Testis (tissue), 2 donors: ENCODE measurements around the gene MAPKAP1.

ENCODE experiments used
- POLR2A ChIP-seq: fragments of 450-650 bp; IDR thresholded peaks from one replicate; pipeline ENCODE4 v1.6.1; 2017; ENCODE audit warnings: antibody characterized with exemption, mild to moderate bottlenecking, moderate library complexity
- TF ChIP-seq, protein P1 (sequence below), 3 experiments: fragments of 450-650 bp in 2 of 3; fragments of 200-600 bp in 1 of 3; sonication (generic) in 1 of 3; IDR thresholded peaks; one replicate each; pipeline ENCODE4 v1.5.1; 2016 to 2019; ENCODE audit warnings: antibody characterized with exemption in 3 of 3, mild to moderate bottlenecking in 2 of 3, moderate library complexity in 1 of 3

DNA sequence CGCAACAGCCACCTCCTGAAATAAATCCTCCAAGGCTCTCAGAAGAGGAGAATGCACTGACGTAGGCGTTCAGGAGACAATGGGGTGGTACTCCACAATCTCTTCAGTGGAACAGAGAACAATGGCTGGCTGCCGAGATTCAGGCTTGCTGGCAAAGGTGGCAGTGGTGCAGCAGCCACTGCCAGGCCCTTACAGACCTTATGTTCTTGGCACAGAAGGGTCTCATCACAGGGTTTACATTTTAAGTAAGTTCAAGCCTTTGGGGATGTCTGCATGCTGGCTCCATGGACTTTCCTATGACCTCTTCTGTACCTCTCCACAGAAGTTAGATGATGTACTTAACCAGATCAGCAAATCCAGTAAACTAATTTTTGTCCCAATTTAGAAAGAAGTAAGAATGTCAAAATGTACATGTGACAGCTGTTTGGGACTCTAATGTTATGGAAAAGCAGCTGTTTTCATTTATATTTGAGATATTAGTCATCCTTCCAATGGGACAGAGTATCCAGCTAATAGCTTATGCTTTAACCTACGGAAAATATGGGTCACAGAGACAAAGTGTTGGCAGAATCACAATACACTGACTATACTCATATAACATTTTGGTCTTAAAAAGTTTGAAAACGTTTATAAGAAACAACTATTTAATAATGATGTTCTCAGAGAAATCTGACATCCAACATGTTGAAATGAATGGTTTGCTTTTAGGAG lies 180.9 kb downstream of the MAPKAP1 start:
- TF ChIP-seq, protein P1, sequence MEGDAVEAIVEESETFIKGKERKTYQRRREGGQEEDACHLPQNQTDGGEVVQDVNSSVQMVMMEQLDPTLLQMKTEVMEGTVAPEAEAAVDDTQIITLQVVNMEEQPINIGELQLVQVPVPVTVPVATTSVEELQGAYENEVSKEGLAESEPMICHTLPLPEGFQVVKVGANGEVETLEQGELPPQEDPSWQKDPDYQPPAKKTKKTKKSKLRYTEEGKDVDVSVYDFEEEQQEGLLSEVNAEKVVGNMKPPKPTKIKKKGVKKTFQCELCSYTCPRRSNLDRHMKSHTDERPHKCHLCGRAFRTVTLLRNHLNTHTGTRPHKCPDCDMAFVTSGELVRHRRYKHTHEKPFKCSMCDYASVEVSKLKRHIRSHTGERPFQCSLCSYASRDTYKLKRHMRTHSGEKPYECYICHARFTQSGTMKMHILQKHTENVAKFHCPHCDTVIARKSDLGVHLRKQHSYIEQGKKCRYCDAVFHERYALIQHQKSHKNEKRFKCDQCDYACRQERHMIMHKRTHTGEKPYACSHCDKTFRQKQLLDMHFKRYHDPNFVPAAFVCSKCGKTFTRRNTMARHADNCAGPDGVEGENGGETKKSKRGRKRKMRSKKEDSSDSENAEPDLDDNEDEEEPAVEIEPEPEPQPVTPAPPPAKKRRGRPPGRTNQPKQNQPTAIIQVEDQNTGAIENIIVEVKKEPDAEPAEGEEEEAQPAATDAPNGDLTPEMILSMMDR (IDR thresholded peaks at IDR 0.05): no peak
- TF ChIP-seq POLR2A: no peak
